ENCODE measurements around the gene KLHDC8B.
A peak's percentile ranks its signal among the peaks of the same experiment; 100 is the strongest.

The KLHDC8B gene

GRCh38 chr3:49134471-49135265, 36.7 kb upstream of the KLHDC8B start:
- peaks cover 4% of the 10 kb centered on the region; the same call in 1 of the 2 replicates for H3K27me3 ChIP-seq (ENCODE audit: insufficient read depth, low read length)
- H4K20me1 ChIP-seq (ENCODE audit: insufficient read depth, low read length) = no peaks in the 10 kb centered on the region
- H3K4me2 ChIP-seq (ENCODE audit: low read length) = no peak overlapping the region
- H3K9me3 ChIP-seq (ENCODE audit: low read length) = no peaks in the 10 kb centered on the region
- peak; percentile 28; the same call in 1 of the 2 replicates for TF ChIP-seq CTCF (IDR thresholded peaks at IDR 0.05; ENCODE audit: low read length)
- no peak for TF ChIP-seq EZH2 (IDR thresholded peaks at IDR 0.05; ENCODE audit: borderline replicate concordance, low read length)
- H3K9me2 ChIP-seq (ENCODE audit: low read depth, low read length) = no peaks in the 10 kb centered on the region
- H3K27ac ChIP-seq (ENCODE audit: low read depth, low read length, poor library complexity, severe bottlenecking) = no peak overlapping the region
- no peak overlapping the region for H3K9ac ChIP-seq (ENCODE audit: low read length)
- H3K4me1 ChIP-seq (ENCODE audit: insufficient read depth, low read length, severe bottlenecking) = no peaks in the 10 kb centered on the region
- H3K79me2 ChIP-seq (ENCODE audit: insufficient read depth, low read length) = no peaks in the 10 kb centered on the region
- no peaks in the 10 kb centered on the region for H3F3A ChIP-seq (ENCODE audit: insufficient read depth, low read length)
- H3K4me3 ChIP-seq (ENCODE audit: low read depth, low read length, poor library complexity, severe bottlenecking) = no peak overlapping the region
- no peak overlapping the region for H2AFZ ChIP-seq (ENCODE audit: low read length)
- no peaks in the 10 kb centered on the region for H3K36me3 ChIP-seq (ENCODE audit: insufficient read depth, low read length)

- Histone ChIP-seq H3K27me3 (ENCODE audit: insufficient read depth, low read length) (peaks cover 8% of the 10 kb centered on the region; the same call in 1 of the 2 replicates), H3K4me2 (ENCODE audit: low read length) (no peak overlapping the region), H2AFZ (ENCODE audit: low read length) (no peak overlapping the region), H4K20me1 (ENCODE audit: insufficient read depth, low read length) (no peaks in the 10 kb centered on the region), H3K4me1 (ENCODE audit: insufficient read depth, low read length, severe bottlenecking) (no peaks in the 10 kb centered on the region), H3K36me3 (ENCODE audit: insufficient read depth, low read length) (no peaks in the 10 kb centered on the region), H3K9ac (ENCODE audit: low read length) (no peak overlapping the region), H3K9me2 (ENCODE audit: low read depth, low read length) (no peaks in the 10 kb centered on the region), H3K27ac (ENCODE audit: low read depth, low read length, poor library complexity, severe bottlenecking) (no peak overlapping the region), H3F3A (ENCODE audit: insufficient read depth, low read length) (no peaks in the 10 kb centered on the region), H3K79me2 (ENCODE audit: insufficient read depth, low read length) (no peaks in the 10 kb centered on the region), H3K4me3 (ENCODE audit: low read depth, low read length, poor library complexity, severe bottlenecking) (no peak overlapping the region), H3K9me3 (ENCODE audit: low read length) (no peaks in the 10 kb centered on the region)
- no peak for TF ChIP-seq EZH2 (IDR thresholded peaks at IDR 0.05; ENCODE audit: borderline replicate concordance, low read length)
- TF ChIP-seq CTCF (IDR thresholded peaks at IDR 0.05; ENCODE audit: low read length) = no peak
These were observed 35.9 kb upstream of the KLHDC8B start for GRCh38 chr3:49135499-49135898.

- Histone ChIP-seq H3K27me3 (ENCODE audit: insufficient read depth, low read length) (peaks cover 4% of the 10 kb centered on the region; the same call in 1 of the 2 replicates), H4K20me1 (ENCODE audit: insufficient read depth, low read length) (no peaks in the 10 kb centered on the region), H2AFZ (ENCODE audit: low read length) (no peak overlapping the region), H3K79me2 (ENCODE audit: insufficient read depth, low read length) (no peaks in the 10 kb centered on the region), H3K9me2 (ENCODE audit: low read depth, low read length) (no peaks in the 10 kb centered on the region), H3K9me3 (ENCODE audit: low read length) (no peaks in the 10 kb centered on the region), H3K4me1 (ENCODE audit: insufficient read depth, low read length, severe bottlenecking) (no peaks in the 10 kb centered on the region), H3K4me2 (ENCODE audit: low read length) (no peak overlapping the region), H3K27ac (ENCODE audit: low read depth, low read length, poor library complexity, severe bottlenecking) (no peak overlapping the region), H3K4me3 (ENCODE audit: low read depth, low read length, poor library complexity, severe bottlenecking) (no peak overlapping the region), H3K9ac (ENCODE audit: low read length) (no peak overlapping the region), H3F3A (ENCODE audit: insufficient read depth, low read length) (no peaks in the 10 kb centered on the region), H3K36me3 (ENCODE audit: insufficient read depth, low read length) (no peaks in the 10 kb centered on the region)
- TF ChIP-seq CTCF (IDR thresholded peaks at IDR 0.05; ENCODE audit: low read length) = no peak
- no peak for TF ChIP-seq EZH2 (IDR thresholded peaks at IDR 0.05; ENCODE audit: borderline replicate concordance, low read length)
These were observed 31.3 kb upstream of the KLHDC8B start for GRCh38 chr3:49140080-49140479.
